Peyer's patch (tissue), 4 donors: Measurements from ENCODE around the gene CRB2. TPM values are rescaled to one million over a fixed set of nuclear protein-coding genes. Genes with fewer than 3 reads are reported as not detected.
"Not testable (repeated sequence)": the region's sequence is repeated elsewhere in the genome, so short reads cannot be mapped to it uniquely, and the experiment has no call there.

Experiments used
- DNase-seq, 3 donors: peaks; one replicate each; pipeline ENCODE4 v3.0.0-alpha.2; 2017 to 2019
- H3K27ac ChIP-seq, 4 donors: fragments of 200-600 bp; sonication (generic); one replicate each; pipeline ENCODE4 v1.5.1; 2016 to 2019
- H3K27me3 ChIP-seq, 2 donors: fragments of 200-600 bp; sonication (generic); one replicate each; pipeline ENCODE4 v1.5.1; 2019
- H3K36me3 ChIP-seq, 3 donors: fragments of 200-600 bp; sonication (generic); one replicate each; pipeline ENCODE4 v1.5.1; 2016 to 2019
- H3K4me1 ChIP-seq, 4 donors: fragments of 200-600 bp; sonication (generic); one replicate each; pipeline ENCODE4 v1.5.1; 2016 to 2019
- H3K4me3 ChIP-seq, 4 donors: fragments of 200-600 bp; sonication (generic); 1 replicate in 3 of 4; 2 replicates in 1 of 4; pipeline ENCODE4 v1.5.1; 2016 to 2019; ENCODE audit warnings: mild to moderate bottlenecking in 1 of 4
- H3K9me3 ChIP-seq, 4 donors: fragments of 200-600 bp; sonication (generic); one replicate each; pipeline ENCODE4 v1.5.1; 2016 to 2019; ENCODE audit warnings: mild to moderate bottlenecking in 1 of 4
- POLR2A ChIP-seq, 2 donors: fragments of 450-650 bp; IDR thresholded peaks; one replicate each; pipeline ENCODE4 v1.5.1; 2017; ENCODE audit warnings: antibody characterized with exemption in 2 of 2, mild to moderate bottlenecking in 2 of 2, moderate library complexity in 2 of 2
- total RNA-seq, 4 donors: library from RNA; depleted of rRNA; stranded (reverse); fragments of >200 nt; gene quantifications; one replicate each; pipeline ENCODE4 v1.1.0, GENCODE V29; 2016
- TF ChIP-seq, protein P1 (sequence below), 6 experiments: fragments of 450-650 bp in 4 of 6; fragments of 200-600 bp in 2 of 6; sonication (generic) in 1 of 6; IDR thresholded peaks; one replicate each; pipeline ENCODE4 v1.5.1; 2017 to 2019; ENCODE audit warnings: antibody characterized with exemption in 6 of 6, mild to moderate bottlenecking in 3 of 6, moderate library complexity in 1 of 6

The CRB2 gene
- total RNA-seq, 4 donors from 2014 or later, result 0.27 to 0.85 (median 0.83) TPM; not detected in 1

DNA sequence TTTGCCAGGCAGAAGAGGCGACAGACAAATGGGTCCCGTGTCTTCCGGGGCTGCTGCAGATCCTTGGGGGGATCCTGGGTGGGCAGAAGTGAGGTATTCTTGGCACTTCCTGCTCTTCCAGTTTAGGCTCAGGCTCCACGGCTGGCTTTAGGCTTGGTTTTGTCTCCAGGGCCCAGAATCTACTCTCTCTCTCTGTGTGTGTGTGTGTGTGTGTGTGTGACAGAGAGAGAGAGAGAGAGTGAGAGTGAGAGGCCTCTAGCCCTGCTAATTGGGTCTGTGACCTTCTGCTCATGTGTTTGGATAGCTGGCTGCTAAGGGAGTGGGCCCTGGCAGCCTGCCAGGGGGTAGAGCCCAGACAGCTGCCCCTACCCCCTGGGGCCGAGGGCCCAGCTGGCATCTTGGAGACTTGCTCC is 39.3 kb downstream of the CRB2 start:
- H3K4me3 ChIP-seq, result no peak overlapping the region
- H3K27me3 ChIP-seq, result no peaks in the 10 kb centered on the region
- no peaks in the 10 kb centered on the region for H3K4me1 ChIP-seq
- no peaks in the 10 kb centered on the region for H3K36me3 ChIP-seq
- DNase-seq, result no peak
- TF ChIP-seq POLR2A (IDR thresholded peaks at IDR 0.05), result no peak
- TF ChIP-seq, protein P1, sequence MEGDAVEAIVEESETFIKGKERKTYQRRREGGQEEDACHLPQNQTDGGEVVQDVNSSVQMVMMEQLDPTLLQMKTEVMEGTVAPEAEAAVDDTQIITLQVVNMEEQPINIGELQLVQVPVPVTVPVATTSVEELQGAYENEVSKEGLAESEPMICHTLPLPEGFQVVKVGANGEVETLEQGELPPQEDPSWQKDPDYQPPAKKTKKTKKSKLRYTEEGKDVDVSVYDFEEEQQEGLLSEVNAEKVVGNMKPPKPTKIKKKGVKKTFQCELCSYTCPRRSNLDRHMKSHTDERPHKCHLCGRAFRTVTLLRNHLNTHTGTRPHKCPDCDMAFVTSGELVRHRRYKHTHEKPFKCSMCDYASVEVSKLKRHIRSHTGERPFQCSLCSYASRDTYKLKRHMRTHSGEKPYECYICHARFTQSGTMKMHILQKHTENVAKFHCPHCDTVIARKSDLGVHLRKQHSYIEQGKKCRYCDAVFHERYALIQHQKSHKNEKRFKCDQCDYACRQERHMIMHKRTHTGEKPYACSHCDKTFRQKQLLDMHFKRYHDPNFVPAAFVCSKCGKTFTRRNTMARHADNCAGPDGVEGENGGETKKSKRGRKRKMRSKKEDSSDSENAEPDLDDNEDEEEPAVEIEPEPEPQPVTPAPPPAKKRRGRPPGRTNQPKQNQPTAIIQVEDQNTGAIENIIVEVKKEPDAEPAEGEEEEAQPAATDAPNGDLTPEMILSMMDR (IDR thresholded peaks at IDR 0.05), result no peak
- no peaks in the 10 kb centered on the region for H3K9me3 ChIP-seq
- H3K27ac ChIP-seq, result no peak overlapping the region

DNA sequence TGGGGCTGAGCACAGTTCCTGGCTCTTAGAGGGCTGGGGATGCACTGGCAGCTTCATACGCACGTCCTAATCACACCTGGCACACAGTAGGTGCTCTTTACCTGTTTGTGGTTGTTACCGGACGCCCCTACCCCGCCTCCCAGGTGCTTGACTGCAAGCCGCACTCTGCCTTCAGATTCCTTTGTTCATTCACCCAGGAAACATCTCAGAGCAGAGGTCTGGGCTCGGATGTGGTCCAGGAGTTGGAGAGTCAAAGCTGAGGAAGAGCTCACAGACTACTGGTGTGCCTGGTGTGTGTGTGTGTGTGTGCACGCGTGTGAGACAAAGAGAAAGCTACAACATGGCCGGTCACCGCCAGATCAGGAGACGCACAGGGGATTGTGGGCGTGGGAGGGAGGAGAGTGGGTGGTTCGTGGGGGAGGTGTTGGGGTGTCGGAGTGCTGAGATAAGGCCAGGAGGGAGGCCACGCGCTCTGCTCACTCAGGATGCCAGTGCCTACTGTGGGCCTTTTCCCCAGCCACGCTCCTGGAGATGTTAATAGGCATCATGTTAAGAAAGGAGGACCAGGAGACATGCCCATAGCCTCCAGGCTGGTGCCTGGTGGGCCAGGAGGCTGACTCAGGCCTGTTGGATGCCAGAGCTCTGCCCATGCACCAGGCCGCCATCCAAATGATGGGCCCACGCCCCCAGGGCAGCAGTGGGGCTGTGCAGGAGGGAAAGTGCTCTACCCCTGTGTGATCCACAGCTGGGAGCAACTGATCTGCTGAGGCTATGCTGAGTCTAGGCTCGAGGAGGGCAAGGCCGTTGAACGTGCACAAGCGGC is 39.9 kb downstream of the CRB2 start:
- no peak for DNase-seq
- Histone ChIP-seq H3K4me1 (no peaks in the 10 kb centered on the region), H3K9me3 (no peaks in the 10 kb centered on the region), H3K27me3 (no peaks in the 10 kb centered on the region), H3K27ac (no peak overlapping the region), H3K4me3 (no peak overlapping the region), H3K36me3 (no peaks in the 10 kb centered on the region)
- TF ChIP-seq, protein P1 (IDR thresholded peaks at IDR 0.05), result no peak
- no peak for TF ChIP-seq POLR2A (IDR thresholded peaks at IDR 0.05)

DNA sequence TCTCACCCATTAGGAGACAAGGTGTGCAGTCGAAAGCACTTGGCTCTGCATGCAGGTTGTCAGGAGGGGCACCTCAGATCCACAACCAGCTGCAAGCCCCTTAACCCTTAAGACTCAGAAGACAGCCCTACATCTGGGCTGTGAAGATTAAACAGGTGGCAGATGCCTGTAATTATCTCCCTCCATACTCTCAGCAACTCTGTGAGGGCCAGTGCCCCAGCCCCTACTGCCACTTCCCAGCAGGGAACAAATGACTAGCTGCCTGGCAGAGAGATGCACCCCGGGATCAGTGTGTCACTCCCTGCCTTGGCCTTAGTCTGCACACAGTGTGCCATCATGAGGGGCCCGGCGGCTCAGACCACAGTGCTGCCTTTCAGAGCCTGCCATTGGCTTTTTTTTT is 42.0 kb downstream of the CRB2 start:
- no peaks in the 10 kb centered on the region for H3K9me3 ChIP-seq
- H3K4me3 ChIP-seq, result no peak overlapping the region
- H3K27ac ChIP-seq, result no peak overlapping the region
- no peaks in the 10 kb centered on the region for H3K4me1 ChIP-seq
- H3K27me3 ChIP-seq, result no peaks in the 10 kb centered on the region
- no peak for DNase-seq
- no peak for TF ChIP-seq POLR2A (IDR thresholded peaks at IDR 0.05)
- TF ChIP-seq, protein P1 (IDR thresholded peaks at IDR 0.05), result no peak
- no peaks in the 10 kb centered on the region for H3K36me3 ChIP-seq

DNA sequence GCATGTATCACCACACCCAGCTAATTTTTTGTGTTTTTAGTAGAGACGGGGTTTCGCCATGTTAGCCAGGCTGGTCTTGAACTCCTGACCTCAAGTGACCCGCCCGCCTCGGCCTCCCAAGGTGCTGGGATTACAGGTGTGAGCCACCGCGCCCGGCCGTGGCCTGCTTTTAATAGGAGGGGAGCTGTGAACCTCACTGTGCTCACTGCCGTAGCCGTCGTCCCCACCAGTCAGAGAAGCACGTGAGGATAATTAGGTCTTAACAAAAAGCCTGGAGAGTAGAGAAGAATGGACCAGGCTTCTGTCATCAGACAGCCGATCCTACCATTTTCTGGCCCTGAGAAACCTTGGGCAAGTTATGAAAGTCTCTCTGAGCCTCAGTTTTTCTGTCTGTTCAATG is 42.9 kb downstream of the CRB2 start:
- not testable (repeated sequence) for DNase-seq, H3K4me1 ChIP-seq, H3K27ac ChIP-seq, H3K9me3 ChIP-seq, H3K4me3 ChIP-seq, H3K27me3 ChIP-seq, H3K36me3 ChIP-seq

DNA sequence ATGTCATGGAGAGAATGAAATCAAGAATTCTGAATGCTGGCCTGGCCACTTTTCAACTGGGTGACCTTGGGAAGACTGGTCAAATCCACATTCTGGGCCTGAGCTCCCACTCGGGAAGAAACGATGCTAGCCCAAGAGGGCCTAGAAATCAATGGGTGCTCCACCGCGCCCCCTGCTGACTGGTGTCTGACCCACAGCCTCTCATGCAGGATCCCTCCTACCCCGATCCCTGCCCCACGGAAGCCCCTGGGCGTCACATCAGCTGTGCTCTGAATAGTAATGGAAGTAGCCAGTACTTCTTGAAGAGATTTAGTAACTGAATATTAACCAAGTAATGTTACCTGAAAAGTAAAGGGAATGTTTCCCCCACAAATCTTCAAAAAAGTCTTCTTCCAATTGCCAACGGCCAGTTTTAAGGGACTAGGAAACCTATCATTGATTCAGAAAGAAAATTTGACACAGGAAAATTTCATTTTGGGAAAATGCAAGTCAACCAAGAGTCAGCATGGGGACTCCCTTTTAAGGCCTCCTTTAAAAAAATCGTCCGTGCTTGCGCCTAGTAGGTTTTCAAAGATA is 43.9 kb downstream of the CRB2 start:
- no peaks in the 10 kb centered on the region for H3K36me3 ChIP-seq
- no peak overlapping the region for H3K27ac ChIP-seq
- H3K4me1 ChIP-seq, result no peaks in the 10 kb centered on the region
- no peaks in the 10 kb centered on the region for H3K9me3 ChIP-seq
- DNase-seq, result no peak
- TF ChIP-seq, protein P1 (IDR thresholded peaks at IDR 0.05), result peak in 2 of 6 experiments; percentile 14 to 19
- TF ChIP-seq POLR2A (IDR thresholded peaks at IDR 0.05), result no peak
- no peaks in the 10 kb centered on the region for H3K27me3 ChIP-seq
- no peak overlapping the region for H3K4me3 ChIP-seq

DNA sequence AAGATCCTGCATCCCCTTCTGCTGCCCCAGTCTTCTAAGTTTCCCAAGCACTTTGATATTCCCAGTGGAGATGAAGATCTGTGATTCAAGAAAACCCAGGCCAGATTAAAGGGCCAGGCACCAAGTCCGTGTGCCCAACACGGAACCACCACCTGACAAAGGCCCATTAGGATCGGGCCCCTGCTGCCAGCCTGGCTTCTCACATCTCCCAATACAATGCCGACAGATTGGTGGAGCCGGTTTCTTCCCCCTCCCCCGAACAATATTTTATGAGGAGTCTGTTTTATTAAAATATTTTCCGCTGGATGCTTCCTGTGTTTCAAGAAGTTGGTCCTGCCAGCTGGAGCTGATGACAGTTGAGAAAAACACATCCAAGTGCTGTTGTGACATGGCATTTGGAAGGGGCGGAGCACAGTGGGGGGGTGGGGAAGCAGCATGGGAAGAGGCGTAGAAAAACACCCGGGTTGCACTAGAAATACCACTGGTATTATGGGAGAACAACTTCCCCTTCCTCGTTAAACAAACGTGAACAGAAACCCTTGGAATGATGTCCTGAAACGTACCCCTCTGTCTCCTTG is 45.0 kb downstream of the CRB2 start:
- Histone ChIP-seq H3K4me1 (no peaks in the 10 kb centered on the region), H3K36me3 (no peaks in the 10 kb centered on the region), H3K9me3 (no peaks in the 10 kb centered on the region), H3K27me3 (no peaks in the 10 kb centered on the region), H3K27ac (no peak overlapping the region), H3K4me3 (no peak overlapping the region)
- no peak for DNase-seq
- TF ChIP-seq POLR2A (IDR thresholded peaks at IDR 0.05), result no peak
- TF ChIP-seq, protein P1 (IDR thresholded peaks at IDR 0.05), result no peak
